ENCODE data around the gene FGFR2. TPM values are rescaled to one million over a fixed set of nuclear protein-coding genes. Genes with fewer than 3 reads are reported as not detected.

FGFR2 gene
- total RNA-seq, 1 donor, result 0.86 TPM

GRCh38 chr10:121511460-121511859 lies 86.8 kb downstream of the FGFR2 start:
- TF ChIP-seq, protein P1, sequence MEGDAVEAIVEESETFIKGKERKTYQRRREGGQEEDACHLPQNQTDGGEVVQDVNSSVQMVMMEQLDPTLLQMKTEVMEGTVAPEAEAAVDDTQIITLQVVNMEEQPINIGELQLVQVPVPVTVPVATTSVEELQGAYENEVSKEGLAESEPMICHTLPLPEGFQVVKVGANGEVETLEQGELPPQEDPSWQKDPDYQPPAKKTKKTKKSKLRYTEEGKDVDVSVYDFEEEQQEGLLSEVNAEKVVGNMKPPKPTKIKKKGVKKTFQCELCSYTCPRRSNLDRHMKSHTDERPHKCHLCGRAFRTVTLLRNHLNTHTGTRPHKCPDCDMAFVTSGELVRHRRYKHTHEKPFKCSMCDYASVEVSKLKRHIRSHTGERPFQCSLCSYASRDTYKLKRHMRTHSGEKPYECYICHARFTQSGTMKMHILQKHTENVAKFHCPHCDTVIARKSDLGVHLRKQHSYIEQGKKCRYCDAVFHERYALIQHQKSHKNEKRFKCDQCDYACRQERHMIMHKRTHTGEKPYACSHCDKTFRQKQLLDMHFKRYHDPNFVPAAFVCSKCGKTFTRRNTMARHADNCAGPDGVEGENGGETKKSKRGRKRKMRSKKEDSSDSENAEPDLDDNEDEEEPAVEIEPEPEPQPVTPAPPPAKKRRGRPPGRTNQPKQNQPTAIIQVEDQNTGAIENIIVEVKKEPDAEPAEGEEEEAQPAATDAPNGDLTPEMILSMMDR (IDR thresholded peaks at IDR 0.05; ENCODE audit: insufficient read depth, low read depth, low read length), result no peak
- no peak overlapping the region for H3K4me3 ChIP-seq (ENCODE audit: low read depth, low read length)
- DNase-seq (ENCODE audit: low read depth), result no peak

- no peak for DNase-seq (ENCODE audit: low read depth)
- TF ChIP-seq, protein P1 (IDR thresholded peaks at IDR 0.05; ENCODE audit: insufficient read depth, low read depth, low read length), result no peak
- H3K4me3 ChIP-seq (ENCODE audit: low read depth, low read length), result no peak overlapping the region
These were observed 88.0 kb downstream of the FGFR2 start for GRCh38 chr10:121510201-121510771.

- no peak for DNase-seq (ENCODE audit: low read depth)
- no peak overlapping the region for H3K4me3 ChIP-seq (ENCODE audit: low read depth, low read length)
- TF ChIP-seq, protein P1 (IDR thresholded peaks at IDR 0.05; ENCODE audit: insufficient read depth, low read depth, low read length), result no peak
These were observed 88.4 kb downstream of the FGFR2 start for GRCh38 chr10:121509796-121510195.

GRCh38 chr10:121509112-121509511 lies 89.1 kb downstream of the FGFR2 start:
- H3K4me3 ChIP-seq (ENCODE audit: low read depth, low read length), result no peak overlapping the region
- no peak for DNase-seq (ENCODE audit: low read depth)
- TF ChIP-seq, protein P1 (IDR thresholded peaks at IDR 0.05; ENCODE audit: insufficient read depth, low read depth, low read length), result no peak

- DNase-seq (ENCODE audit: low read depth), result no peak
- TF ChIP-seq, protein P1 (IDR thresholded peaks at IDR 0.05; ENCODE audit: insufficient read depth, low read depth, low read length), result no peak
- H3K4me3 ChIP-seq (ENCODE audit: low read depth, low read length), result no peak overlapping the region
These were observed 94.6 kb downstream of the FGFR2 start for GRCh38 chr10:121503587-121504051.

DNA sequence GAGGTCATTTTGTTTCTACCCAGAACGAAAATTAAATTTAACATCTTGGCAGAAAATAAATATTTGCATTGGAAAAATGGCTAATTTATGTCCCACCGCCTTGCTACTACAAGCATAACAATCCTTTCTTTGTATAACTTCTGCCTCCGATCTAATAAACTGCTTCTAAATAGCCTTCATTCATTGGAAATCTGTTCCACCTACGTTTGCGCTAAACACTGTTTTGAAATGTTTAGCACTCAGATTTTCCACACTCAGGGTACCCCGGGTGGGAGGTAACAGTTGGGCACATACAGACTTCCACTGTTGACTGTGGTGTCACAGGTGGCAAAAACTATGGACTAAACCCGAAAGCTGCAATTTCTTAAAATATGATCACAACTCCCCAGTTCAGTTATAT lies 96.4 kb downstream of the FGFR2 start:
- TF ChIP-seq, protein P1 (IDR thresholded peaks at IDR 0.05; ENCODE audit: insufficient read depth, low read depth, low read length), result no peak
- no peak overlapping the region for H3K4me3 ChIP-seq (ENCODE audit: low read depth, low read length)
- no peak for DNase-seq (ENCODE audit: low read depth)
